Liver (tissue), 9 donors: ENCODE data around the gene FRK. TPM values are rescaled to one million over a fixed set of nuclear protein-coding genes. Genes with fewer than 3 reads are reported as not detected.

Source experiments
- DNase-seq: peaks from one replicate; pipeline ENCODE4 v3.0.0-alpha.2; 2017; ENCODE audit warnings: low spot score
- H3K27ac ChIP-seq, 2 donors: one replicate each; pipeline ENCODE4 v1.7.0; 2013; ENCODE audit warnings: inconsistent platforms in 2 of 2, low read length in 2 of 2, control low read depth in 1 of 2, low read depth in 1 of 2, mild to moderate bottlenecking in 1 of 2
- H3K27me3 ChIP-seq, 4 donors: one replicate each; pipeline versions ENCODE4 v1.6.1 to v1.7.0; 2013; ENCODE audit warnings: low read length in 3 of 4, inconsistent platforms in 1 of 4, mild to moderate bottlenecking in 1 of 4, moderate library complexity in 1 of 4; ENCODE audit not compliant: control insufficient read depth in 4 of 4, insufficient read depth in 4 of 4
- H3K36me3 ChIP-seq, 4 donors: one replicate each; pipeline versions ENCODE4 v1.6.1 to v1.7.0; 2013; ENCODE audit warnings: low read length in 3 of 4, mild to moderate bottlenecking in 3 of 4, low read depth in 1 of 4, moderate library complexity in 1 of 4; ENCODE audit not compliant: control insufficient read depth in 4 of 4, insufficient read depth in 3 of 4
- H3K4me1 ChIP-seq, 4 donors: one replicate each; pipeline versions ENCODE4 v1.6.1 to v1.7.0; 2013; ENCODE audit warnings: low read length in 3 of 4, mild to moderate bottlenecking in 3 of 4, moderate library complexity in 1 of 4; ENCODE audit not compliant: control insufficient read depth in 4 of 4, insufficient read depth in 4 of 4
- H3K4me3 ChIP-seq, 3 donors: one replicate each; pipeline versions ENCODE4 v1.6.1 to v1.7.0; 2013; ENCODE audit warnings: low read length in 3 of 3, control low read depth in 1 of 3, low read depth in 1 of 3, mild to moderate bottlenecking in 1 of 3
- H3K9ac ChIP-seq, 2 donors: one replicate each; pipeline ENCODE4 v1.7.0; 2013; ENCODE audit warnings: low read length in 2 of 2, mild to moderate bottlenecking in 2 of 2, moderate library complexity in 2 of 2, control low read depth in 1 of 2, low read depth in 1 of 2
- H3K9me3 ChIP-seq, 4 donors: one replicate each; pipeline versions ENCODE4 v1.6.1 to v1.7.0; 2013; ENCODE audit warnings: low read length in 3 of 4; ENCODE audit not compliant: control insufficient read depth in 4 of 4
- EGR1 ChIP-seq, 2 donors: IDR thresholded peaks; 2 replicates each; pipeline ENCODE4 v1.6.1; 2016 to 2018; ENCODE audit warnings: antibody characterized with exemption in 2 of 2, low read depth in 2 of 2
- FOXA1 ChIP-seq: IDR thresholded peaks from 2 replicates; pipeline ENCODE4 v1.6.1; 2016; ENCODE audit warnings: antibody characterized with exemption
- FOXA2 ChIP-seq: IDR thresholded peaks from 2 replicates; pipeline ENCODE4 v1.6.1; 2016; ENCODE audit warnings: antibody characterized with exemption
- GABPA ChIP-seq, 2 donors: IDR thresholded peaks in 1 of 2; conservative IDR thresholded peaks in 1 of 2; 2 replicates each; pipeline ENCODE4 v1.6.1; 2016; ENCODE audit warnings: antibody characterized with exemption in 2 of 2, mild to moderate bottlenecking in 1 of 2, moderate library complexity in 1 of 2
- HNF4A ChIP-seq, 2 donors: conservative IDR thresholded peaks; 2 replicates each; pipeline ENCODE4 v1.6.1; 2016; ENCODE audit warnings: antibody characterized with exemption in 2 of 2, mild to moderate bottlenecking in 2 of 2
- HNF4G ChIP-seq: IDR thresholded peaks from 2 replicates; pipeline ENCODE4 v1.6.1; 2016; ENCODE audit warnings: antibody characterized with exemption
- MAX ChIP-seq: IDR thresholded peaks from 2 replicates; pipeline ENCODE4 v1.6.1; 2016; ENCODE audit warnings: antibody characterized with exemption
- NR2F2 ChIP-seq: IDR thresholded peaks from 2 replicates; pipeline ENCODE4 v1.6.1; 2016; ENCODE audit warnings: antibody characterized with exemption
- REST ChIP-seq: IDR thresholded peaks from 2 replicates; pipeline ENCODE4 v1.6.1; 2016; ENCODE audit warnings: antibody characterized with exemption, mild to moderate bottlenecking
- RXRA ChIP-seq, 2 donors: IDR thresholded peaks; 2 replicates each; pipeline ENCODE4 v1.6.1; 2017 to 2018; ENCODE audit warnings: antibody characterized with exemption in 2 of 2, mild to moderate bottlenecking in 1 of 2
- SP1 ChIP-seq: IDR thresholded peaks from 2 replicates; pipeline ENCODE4 v1.6.1; 2018; ENCODE audit warnings: antibody characterized with exemption, mild to moderate bottlenecking
- TAF1 ChIP-seq: conservative IDR thresholded peaks from 2 replicates; pipeline ENCODE4 v1.6.1; 2016; ENCODE audit warnings: antibody characterized with exemption, mild to moderate bottlenecking
- WGBS: extraction: QIAGEN DNeasy Blood & Tissue Kit; methylation state at CpG from one replicate; pipeline ENCODE4 v1.1.7; 2013; 5-methylcytosine and 5-hydroxymethylcytosine counted together
- polyA plus RNA-seq, 2 donors: library from polyadenylated mRNA; stranded (reverse) in 1 of 2; unstranded in 1 of 2; fragments of 200-250 nt in 1 of 2; fragments of >200 nt in 1 of 2; fragmentation: Nextera tagmentation in 1 of 2; extraction: Ambion mirVana in 1 of 2; gene quantifications; one replicate each; pipeline versions ENCODE4 v1.2.1 to v1.2.3, GENCODE V29; 2013 to 2015
- total RNA-seq, 2 donors: library from RNA; depleted of rRNA; stranded (reverse); fragments of >200 nt; gene quantifications; one replicate each; pipeline ENCODE4 v1.2.3, GENCODE V29; 2014
- TF ChIP-seq, protein P1 (sequence below): IDR thresholded peaks from 2 replicates; pipeline ENCODE4 v1.6.1; 2016; ENCODE audit warnings: antibody characterized with exemption
- TF ChIP-seq, protein P2 (sequence below): IDR thresholded peaks from 2 replicates; pipeline ENCODE4 v1.6.1; 2016; ENCODE audit warnings: antibody characterized with exemption
- donor health status: healthy.
- donor health status: healthy.
- donor health status: healthy.
- donor health status: healthy.
- donor health status: healthy.

FRK gene
- total and polyA plus RNA-seq, 4 donors, result 3.6 to 26.8 (median 5.3) TPM

DNA sequence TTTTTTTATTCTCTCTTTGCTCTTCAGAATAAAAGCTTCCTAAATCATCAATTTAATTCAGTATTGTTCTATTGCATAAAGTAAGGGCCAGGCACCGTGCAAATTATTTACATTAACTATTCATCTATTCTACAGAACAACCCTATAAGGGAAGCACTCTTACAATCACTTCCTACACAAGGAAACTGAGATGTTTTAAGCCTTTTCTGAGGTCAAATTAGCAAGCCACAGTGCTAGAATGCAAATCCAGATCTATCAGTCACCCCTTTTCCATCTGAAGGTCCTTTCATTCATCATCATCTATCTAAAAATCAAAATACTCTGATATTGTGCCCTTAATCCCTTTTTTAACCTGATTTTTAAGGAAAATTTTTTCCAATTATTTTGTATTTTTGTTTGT, 31.2 kb downstream of the FRK start:
- H3K4me1 ChIP-seq, result peaks cover 1 to 15% (median 7%) of the 10 kb centered on the region in 4 donors
- H3K4me3 ChIP-seq, result no peak overlapping the region
- WGBS, result 79% methylated on average over 1 of the region's 1 CpG
- no peak overlapping the region for H3K27ac ChIP-seq
- H3K9me3 ChIP-seq, result no peaks in the 10 kb centered on the region
- H3K36me3 ChIP-seq, result no peaks in the 10 kb centered on the region
- TF ChIP-seq REST (no peak), SP1 (no peak), RXRA (IDR thresholded peaks at IDR 0.05) (no peak), GABPA (IDR thresholded peaks at IDR 0.05 in 1 of 2, conservative IDR thresholded peaks at IDR 0.05 in 1 of 2) (no peak), FOXA1 (no peak), FOXA2 (no peak), EGR1 (IDR thresholded peaks at IDR 0.05; ENCODE audit: low read depth in 2 of 2) (no peak), TAF1 (no peak), MAX (no peak)
- TF ChIP-seq, protein P1, sequence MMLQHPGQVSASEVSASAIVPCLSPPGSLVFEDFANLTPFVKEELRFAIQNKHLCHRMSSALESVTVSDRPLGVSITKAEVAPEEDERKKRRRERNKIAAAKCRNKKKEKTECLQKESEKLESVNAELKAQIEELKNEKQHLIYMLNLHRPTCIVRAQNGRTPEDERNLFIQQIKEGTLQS, result no peak
- TF ChIP-seq, protein P2, sequence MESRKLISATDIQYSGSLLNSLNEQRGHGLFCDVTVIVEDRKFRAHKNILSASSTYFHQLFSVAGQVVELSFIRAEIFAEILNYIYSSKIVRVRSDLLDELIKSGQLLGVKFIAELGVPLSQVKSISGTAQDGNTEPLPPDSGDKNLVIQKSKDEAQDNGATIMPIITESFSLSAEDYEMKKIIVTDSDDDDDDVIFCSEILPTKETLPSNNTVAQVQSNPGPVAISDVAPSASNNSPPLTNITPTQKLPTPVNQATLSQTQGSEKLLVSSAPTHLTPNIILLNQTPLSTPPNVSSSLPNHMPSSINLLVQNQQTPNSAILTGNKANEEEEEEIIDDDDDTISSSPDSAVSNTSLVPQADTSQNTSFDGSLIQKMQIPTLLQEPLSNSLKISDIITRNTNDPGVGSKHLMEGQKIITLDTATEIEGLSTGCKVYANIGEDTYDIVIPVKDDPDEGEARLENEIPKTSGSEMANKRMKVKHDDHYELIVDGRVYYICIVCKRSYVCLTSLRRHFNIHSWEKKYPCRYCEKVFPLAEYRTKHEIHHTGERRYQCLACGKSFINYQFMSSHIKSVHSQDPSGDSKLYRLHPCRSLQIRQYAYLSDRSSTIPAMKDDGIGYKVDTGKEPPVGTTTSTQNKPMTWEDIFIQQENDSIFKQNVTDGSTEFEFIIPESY, result no peak
- no peak overlapping the region for H3K9ac ChIP-seq
- no peaks in the 10 kb centered on the region for H3K27me3 ChIP-seq
- no peak for DNase-seq

DNA sequence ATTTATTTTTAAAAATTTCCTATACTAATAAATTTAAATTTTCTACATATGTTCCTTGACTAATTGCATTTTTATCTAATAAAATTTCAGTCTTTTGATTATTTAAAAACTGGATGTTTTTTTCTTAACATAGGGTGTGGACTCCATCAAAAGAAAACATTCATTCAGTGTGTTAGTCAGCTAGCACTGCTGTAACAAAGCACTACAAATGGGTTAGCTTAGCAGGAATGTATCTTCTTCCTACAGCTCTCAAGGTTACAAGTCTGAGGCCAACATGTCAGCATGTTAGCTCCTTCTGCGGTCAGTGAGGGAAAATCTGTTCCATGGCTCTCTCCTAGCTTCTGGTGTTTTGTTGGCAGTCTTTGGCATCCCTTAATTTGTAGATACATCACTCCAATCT, 32.5 kb downstream of the FRK start:
- WGBS, result 96% methylated on average over 1 of the region's 1 CpG
- H3K27ac ChIP-seq, result no peak overlapping the region
- DNase-seq, result no peak

More for the DNA sequence above, 32.5 kb downstream of the FRK start:
- Histone ChIP-seq H3K36me3 (no peaks in the 10 kb centered on the region), H3K4me1 (peaks cover 0 to 4% (median under 1%) of the 10 kb centered on the region in 4 donors), H3K27me3 (no peaks in the 10 kb centered on the region), H3K9ac (no peak overlapping the region), H3K9me3 (no peaks in the 10 kb centered on the region), H3K4me3 (no peak overlapping the region)
- TF ChIP-seq HNF4A (conservative IDR thresholded peaks at IDR 0.05) (no peak), HNF4G (no peak), NR2F2 (no peak)
- TF ChIP-seq, protein P2, result no peak
